ENCODE measurements around the gene CALB2.

Gene CALB2

GRCh38 chr16:71387045-71387871 lies 28.7 kb downstream of the CALB2 start:
- FAIRE-seq (no peak), DNase-seq (ENCODE audit: low spot score) (no peak)

- DNase-seq (ENCODE audit: low spot score) (no peak), FAIRE-seq (no peak)
These were observed 30.8 kb downstream of the CALB2 start for GRCh38 chr16:71389330-71389729.

GRCh38 chr16:71396594-71396993 lies 38.1 kb downstream of the CALB2 start:
- no peak for FAIRE-seq

GRCh38 chr16:71399801-71400563 lies 41.5 kb downstream of the CALB2 start:
- FAIRE-seq (no peak), DNase-seq (ENCODE audit: low spot score) (no peak)

More at GRCh38 chr16:71396594-71396993, 38.1 kb downstream of the CALB2 start:
- DNase-seq (ENCODE audit: low spot score) = no peak

GRCh38 chr16:71402007-71402406 lies 43.5 kb downstream of the CALB2 start:
- no peak for FAIRE-seq
- DNase-seq (ENCODE audit: low spot score) = no peak

GRCh38 chr16:71402674-71403073 lies 44.2 kb downstream of the CALB2 start:
- FAIRE-seq (no peak), DNase-seq (ENCODE audit: low spot score) (no peak)

- DNase-seq (ENCODE audit: low spot score) (no peak), FAIRE-seq (no peak)
These were observed 45.8 kb downstream of the CALB2 start for GRCh38 chr16:71404364-71404763.

- no peak for DNase-seq (ENCODE audit: low spot score)
- FAIRE-seq = no peak
These were observed 47.8 kb downstream of the CALB2 start for GRCh38 chr16:71406316-71406715.

- FAIRE-seq (no peak), DNase-seq (ENCODE audit: low spot score) (no peak)
These were observed 48.2 kb downstream of the CALB2 start for GRCh38 chr16:71406724-71407123.

GRCh38 chr16:71407731-71408130 lies 49.2 kb downstream of the CALB2 start:
- no peak for FAIRE-seq

GRCh38 chr16:71408536-71408935 lies 50.0 kb downstream of the CALB2 start:
- no peak for DNase-seq (ENCODE audit: low spot score)
- FAIRE-seq = no peak

More at GRCh38 chr16:71407731-71408130, 49.2 kb downstream of the CALB2 start:
- no peak for DNase-seq (ENCODE audit: low spot score)

GRCh38 chr16:71409011-71409775 lies 50.7 kb downstream of the CALB2 start:
- no peak for FAIRE-seq
- DNase-seq (ENCODE audit: low spot score) = no peak

GRCh38 chr16:71410146-71410545 lies 51.6 kb downstream of the CALB2 start:
- DNase-seq (ENCODE audit: low spot score) = no peak
- FAIRE-seq = no peak

- FAIRE-seq (peak; percentile 47), DNase-seq (ENCODE audit: low spot score) (peak; percentile 48)
These were observed 54.0 kb downstream of the CALB2 start for GRCh38 chr16:71412270-71413160.

- no peak for FAIRE-seq
- DNase-seq (ENCODE audit: low spot score) = no peak
These were observed 54.8 kb downstream of the CALB2 start for GRCh38 chr16:71413341-71413740.

- FAIRE-seq (no peak), DNase-seq (ENCODE audit: low spot score) (no peak)
These were observed 55.5 kb downstream of the CALB2 start for GRCh38 chr16:71414038-71414437.

GRCh38 chr16:71421911-71422310 lies 63.4 kb downstream of the CALB2 start:
- no peak for FAIRE-seq
- DNase-seq (ENCODE audit: low spot score) = no peak

GRCh38 chr16:71423016-71423415 lies 64.5 kb downstream of the CALB2 start:
- DNase-seq (ENCODE audit: low spot score) = no peak
- no peak for FAIRE-seq

- DNase-seq (ENCODE audit: low spot score) (no peak), FAIRE-seq (no peak)
These were observed 65.3 kb downstream of the CALB2 start for GRCh38 chr16:71423865-71424264.

- no peak for DNase-seq (ENCODE audit: low spot score)
- FAIRE-seq = no peak
These were observed 66.1 kb downstream of the CALB2 start for GRCh38 chr16:71424626-71425025.

- no peak for FAIRE-seq
- DNase-seq (ENCODE audit: low spot score) = no peak
These were observed 67.2 kb downstream of the CALB2 start for GRCh38 chr16:71425746-71426068.

Data from RCC 7860 (cell line).